Measurements from ENCODE around the gene LMAN2. TPM values are rescaled to one million over a fixed set of nuclear protein-coding genes. Genes with fewer than 3 reads are reported as not detected.

Gene LMAN2
- total RNA-seq, 6 experiments from 2014 or later, result 103 to 297 (median 160) TPM

- WGBS (ENCODE audit: insufficient coverage, low coverage, low lambda C conversion rate, missing lambda C conversion rate), result 81% methylated on average over 7 of the region's 22 CpGs
- peak in 1 of 4 donors; percentile 11 for ATAC-seq
- no peak overlapping the region for H3K27ac ChIP-seq
- no peaks in the 10 kb centered on the region for H3K27me3 ChIP-seq
- TF ChIP-seq CTCF (IDR thresholded peaks at IDR 0.05), result no peak
- TF ChIP-seq POLR2A (IDR thresholded peaks at IDR 0.05), result no peak
- intact Hi-C loops (cut with DNase I), result no loop called here
- H3K9me3 ChIP-seq, result no peaks in the 10 kb centered on the region
- peaks cover 0 to 30% (median 4%) of the 10 kb centered on the region in 4 donors for H3K4me1 ChIP-seq
- H3K4me3 ChIP-seq, result no peak overlapping the region
- peaks cover 3 to 58% (median 36%) of the 10 kb centered on the region in 4 donors for H3K36me3 ChIP-seq
- peak in 1 of 3 donors; percentile 47 for DNase-seq
Observed at GRCh38 chr5:177338251-177339106, 13.0 kb downstream of the LMAN2 start.

- intact Hi-C loops (cut with DNase I), result no loop called here
- Histone ChIP-seq H3K9me3 (no peaks in the 10 kb centered on the region), H3K27ac (peak overlapping the region in 1 of 3 donors; percentile 64), H3K27me3 (no peaks in the 10 kb centered on the region), H3K4me3 (no peak overlapping the region), H3K4me1 (peaks cover 0 to 30% (median 4%) of the 10 kb centered on the region in 4 donors), H3K36me3 (peaks cover 3 to 69% (median 41%) of the 10 kb centered on the region in 4 donors)
- no peak for TF ChIP-seq POLR2A (IDR thresholded peaks at IDR 0.05)
- no peak for TF ChIP-seq CTCF (IDR thresholded peaks at IDR 0.05)
- DNase-seq (peak in 1 of 3 donors; percentile 44), ATAC-seq (no peak)
- WGBS (ENCODE audit: insufficient coverage, low coverage, low lambda C conversion rate, missing lambda C conversion rate), result 82% methylated on average over 13 of the region's 36 CpGs
Observed at GRCh38 chr5:177336603-177337494, 14.6 kb downstream of the LMAN2 start.

GRCh38 chr5:177336112-177336511, 15.4 kb downstream of the LMAN2 start:
- Histone ChIP-seq H3K36me3 (peaks cover 0 to 72% (median 41%) of the 10 kb centered on the region in 4 donors), H3K4me3 (no peak overlapping the region), H3K27me3 (no peaks in the 10 kb centered on the region), H3K27ac (peak overlapping the region in 2 of 3 donors; percentile 3 to 64), H3K4me1 (peaks cover 0 to 30% (median 4%) of the 10 kb centered on the region in 4 donors), H3K9me3 (no peaks in the 10 kb centered on the region)
- no peak for TF ChIP-seq POLR2A (IDR thresholded peaks at IDR 0.05)
- TF ChIP-seq CTCF (IDR thresholded peaks at IDR 0.05), result peak; percentile 23 to 37 (median 28)
- ATAC-seq, result peak; percentile 41 to 57 (median 48)
- intact Hi-C loops (cut with DNase I), result no loop called here
- peak in 1 of 3 donors; percentile 57 for DNase-seq
- 58% methylated on average over 9 of the region's 12 CpGs for WGBS (ENCODE audit: insufficient coverage, low coverage, low lambda C conversion rate, missing lambda C conversion rate)

- Histone ChIP-seq H3K27me3 (no peaks in the 10 kb centered on the region), H3K9me3 (no peaks in the 10 kb centered on the region), H3K4me3 (no peak overlapping the region), H3K36me3 (peaks cover 0 to 72% (median 41%) of the 10 kb centered on the region in 4 donors), H3K27ac (peak overlapping the region in 2 of 3 donors; percentile 3 to 64), H3K4me1 (peaks cover 0 to 30% (median 4%) of the 10 kb centered on the region in 4 donors)
- TF ChIP-seq POLR2A (IDR thresholded peaks at IDR 0.05), result no peak
- TF ChIP-seq CTCF (IDR thresholded peaks at IDR 0.05), result no peak
- intact Hi-C loops (cut with DNase I), result no loop called here
- ATAC-seq (peak in 3 of 4 donors; percentile 42 to 69 (median 62)), DNase-seq (peak in 1 of 3 donors; percentile 65)
- no CpG with 5 or more reads among the region's 7 CpGs for WGBS (ENCODE audit: insufficient coverage, low coverage, low lambda C conversion rate, missing lambda C conversion rate)
Observed at GRCh38 chr5:177335701-177336065, 15.8 kb downstream of the LMAN2 start.

All from right lobe of liver (tissue), 6 donors.